DMS 273 treated with DMSO at 0.1 percent for 48 hours (cell line): Measurements from ENCODE around the gene BEX4.
A peak's percentile ranks its signal among the peaks of the same experiment; 100 is the strongest.

ENCODE experiments used
- DNase-seq: peaks from one replicate; lab custom pipeline; 2025; lab: John Stamatoyannopoulos, UW

The BEX4 gene

GRCh38 chrX:103240155-103240554, 25.2 kb downstream of the BEX4 start:
- DNase-seq = no peak

DNA sequence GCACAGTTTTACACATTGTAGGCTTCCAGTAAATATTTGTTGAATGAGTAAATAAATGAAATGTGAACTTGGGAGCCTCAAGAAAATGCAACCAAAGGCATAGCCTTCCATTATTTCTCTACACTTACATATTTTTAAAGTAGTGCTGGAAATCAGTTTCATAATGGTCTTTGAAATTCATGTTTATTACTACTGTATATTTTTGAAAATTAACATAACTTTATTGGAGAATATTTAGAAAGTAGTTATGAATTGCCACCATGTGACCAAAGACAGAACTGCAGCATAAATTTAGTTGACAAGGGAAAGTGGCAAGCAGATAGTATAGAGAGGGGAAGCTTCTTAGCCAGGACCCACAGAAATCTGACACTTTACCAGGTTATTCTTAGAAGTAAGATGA, 33.6 kb downstream of the BEX4 start:
- DNase-seq = no peak

GRCh38 chrX:103249805-103250204, 34.9 kb downstream of the BEX4 start:
- no peak for DNase-seq

GRCh38 chrX:103250977-103251376, 36.1 kb downstream of the BEX4 start:
- no peak for DNase-seq

DNA sequence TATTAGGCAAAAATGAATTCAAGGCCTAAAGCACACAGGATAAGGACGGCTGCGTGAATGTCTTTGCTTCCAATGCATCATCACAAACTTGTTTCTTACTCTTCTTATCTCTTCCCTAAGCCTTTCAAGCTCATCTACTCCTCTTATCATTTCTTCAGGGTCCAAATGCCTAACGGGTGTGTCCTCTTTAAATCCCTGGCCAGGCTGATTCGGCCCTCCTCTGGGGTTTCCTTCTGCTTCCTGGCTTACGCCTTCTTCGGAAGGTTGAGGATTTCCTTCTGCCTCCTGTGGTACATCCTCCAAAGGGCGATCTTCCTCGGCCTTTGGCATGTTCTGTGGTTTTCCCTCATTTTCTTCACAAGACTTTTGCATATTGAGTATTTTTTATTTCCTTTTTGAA, 38.7 kb downstream of the BEX4 start:
- no peak for DNase-seq

DNA sequence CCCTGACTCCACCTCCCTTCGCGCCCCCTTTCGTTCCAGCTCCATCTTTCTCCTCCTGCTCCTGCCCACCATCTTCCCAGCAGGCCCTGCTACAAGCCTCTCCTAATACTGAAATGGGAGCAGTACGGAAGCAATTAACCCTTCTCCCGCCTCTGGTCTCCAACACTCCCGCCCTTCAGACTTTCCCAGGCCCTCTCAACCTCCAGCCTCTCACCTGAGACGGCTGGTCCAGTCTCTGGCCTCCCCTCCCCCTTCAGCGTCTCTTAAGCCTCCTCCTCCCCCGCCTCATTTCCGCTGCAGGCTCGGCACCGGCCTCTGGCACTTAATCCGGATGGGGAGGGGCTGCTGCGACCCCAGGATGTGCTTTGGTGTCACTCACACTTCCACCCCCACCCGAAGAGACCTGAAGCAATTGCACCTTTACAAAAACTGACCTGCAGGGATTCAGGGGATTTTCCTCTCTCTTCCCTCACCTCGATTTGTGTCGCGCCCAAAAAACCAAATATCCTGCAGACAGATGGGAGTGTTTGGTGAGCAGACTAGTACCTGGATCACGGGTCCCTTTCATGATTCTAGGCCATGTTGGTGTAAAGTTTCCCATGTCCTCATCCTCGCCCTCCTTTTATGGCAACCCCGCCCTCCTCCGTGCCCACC, 39.4 kb downstream of the BEX4 start:
- no peak for DNase-seq

DNA sequence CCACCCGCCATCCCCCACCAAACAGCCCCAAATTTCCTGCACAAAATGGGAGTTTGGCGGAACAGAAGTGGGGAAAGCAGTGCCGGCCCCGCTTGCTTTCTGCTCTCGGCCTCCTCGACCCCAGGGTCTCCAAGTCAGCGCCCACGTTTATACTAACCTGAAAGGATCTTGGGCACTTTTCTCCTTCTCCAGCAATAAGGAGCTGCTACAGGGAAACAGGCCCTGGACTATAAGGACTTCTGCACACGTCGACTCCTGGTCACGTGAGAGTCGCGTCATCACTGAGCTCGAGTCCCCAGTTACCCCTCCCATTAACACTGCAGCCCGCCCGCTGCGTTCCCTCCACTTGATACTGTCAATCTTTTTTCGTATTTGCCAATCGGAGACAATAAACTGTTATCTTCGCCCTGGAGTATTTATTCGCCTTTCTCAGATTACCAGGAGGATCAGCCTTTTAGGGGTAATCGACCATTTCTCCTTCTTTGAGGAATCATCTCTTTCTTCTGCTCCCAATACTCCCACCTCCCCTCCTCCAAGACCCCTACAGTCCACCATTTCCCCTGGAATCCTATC, 40.1 kb downstream of the BEX4 start, which contains the start of gene TCEAL8:
TCEAL8 (minus strand) TSS at position 235 of the 573 bp plus-strand sequence. CDS start 1,176 bp downstream, outside the sequence.
- peak; percentile 61 for DNase-seq

- DNase-seq = no peak
These were observed 41.7 kb downstream of the BEX4 start for GRCh38 chrX:103256651-103257050.

- no peak for DNase-seq
These were observed 43.4 kb downstream of the BEX4 start for GRCh38 chrX:103258275-103258674.
